PFSK-1 (cell line): ENCODE data around the gene PTPN21.

ENCODE experiments used
- POLR2AphosphoS5 ChIP-seq: IDR thresholded peaks from 2 replicates; pipeline ENCODE4 v1.6.1; 2012; ENCODE audit warnings: low read depth, mild to moderate bottlenecking, control low read depth, low read length, moderate library complexity
- REST ChIP-seq, 2 experiments: IDR thresholded peaks; 2 replicates each; pipeline versions ENCODE4 v1.6.1 to v1.8.0; 2011 to 2012; ENCODE audit warnings: low read depth in 2 of 2, low read length in 2 of 2, control low read depth in 1 of 2, inconsistent platforms in 1 of 2, mild to moderate bottlenecking in 1 of 2, moderate library complexity in 1 of 2; ENCODE audit not compliant: insufficient read depth in 1 of 2
- SIN3A ChIP-seq: IDR thresholded peaks from 2 replicates; pipeline ENCODE4 v1.6.1; 2012; ENCODE audit warnings: mild to moderate bottlenecking, low read length, moderate library complexity, borderline replicate concordance; ENCODE audit not compliant: insufficient read depth
- TAF1 ChIP-seq: IDR thresholded peaks from 2 replicates; pipeline ENCODE4 v1.6.1; 2012; ENCODE audit warnings: low read length, control low read depth, borderline replicate concordance; ENCODE audit not compliant: insufficient read depth

GRCh38 chr14:88476214-88476774 lies 78.5 kb downstream of the PTPN21 start:
- TF ChIP-seq REST (IDR thresholded peaks at IDR 0.05; ENCODE audit: insufficient read depth in 1 of 2, low read depth in 2 of 2, low read length in 2 of 2): no peak
- no peak for TF ChIP-seq SIN3A
- no peak for TF ChIP-seq TAF1
- no peak for TF ChIP-seq POLR2AphosphoS5
